OCI-LY1 (cell line): ENCODE results near the gene ZNF451.

ENCODE experiments used
- EZH2 ChIP-seq: fragments of 200-600 bp; sonication (generic), shearing (Covaris generic); IDR thresholded peaks from 2 replicates; pipeline ENCODE4 v1.8.0; 2017; ENCODE audit warnings: borderline replicate concordance, mixed run types, mild to moderate bottlenecking, antibody characterized with exemption, low read length, moderate library complexity, mixed read lengths
- TF ChIP-seq, protein P1 (sequence below): fragments of 200-600 bp; sonication (generic), shearing (Covaris generic); IDR thresholded peaks from 2 replicates; pipeline ENCODE4 v1.5.1; 2017; ENCODE audit warnings: mild to moderate bottlenecking, antibody characterized with exemption, low read length, moderate library complexity, mixed read lengths

DNA sequence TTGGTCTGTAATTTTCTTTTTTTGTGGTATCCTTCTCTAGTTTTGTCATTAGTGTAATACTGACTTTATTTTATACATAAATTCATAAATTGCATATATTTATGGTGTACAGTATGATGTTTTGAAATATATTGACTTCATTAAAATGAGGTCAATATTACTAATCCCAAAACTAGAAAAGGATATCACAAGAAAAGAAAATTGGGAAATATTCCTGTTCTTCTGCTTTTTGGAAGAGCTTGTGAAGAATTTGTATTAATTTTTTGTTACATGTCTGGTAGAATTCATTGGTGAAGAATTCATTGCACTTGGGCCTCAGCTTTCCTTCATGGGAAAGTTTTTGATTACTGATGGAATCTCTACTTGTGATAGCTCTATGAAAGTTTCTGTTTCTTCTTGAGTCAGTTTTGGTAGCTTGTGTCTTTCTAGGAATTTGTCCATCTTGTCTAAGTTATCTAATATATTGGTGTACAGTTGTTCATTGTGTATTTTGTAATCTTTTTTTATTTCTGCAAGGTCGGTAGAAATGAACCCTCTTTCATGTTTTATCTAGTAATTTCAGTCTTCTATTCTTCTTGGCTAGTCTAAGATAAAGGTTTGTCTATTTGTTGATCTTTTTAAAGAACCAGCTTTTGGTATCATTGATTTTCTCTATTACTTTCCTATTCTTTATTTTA lies 11.3 kb upstream of the ZNF451 start:
- TF ChIP-seq, protein P1, sequence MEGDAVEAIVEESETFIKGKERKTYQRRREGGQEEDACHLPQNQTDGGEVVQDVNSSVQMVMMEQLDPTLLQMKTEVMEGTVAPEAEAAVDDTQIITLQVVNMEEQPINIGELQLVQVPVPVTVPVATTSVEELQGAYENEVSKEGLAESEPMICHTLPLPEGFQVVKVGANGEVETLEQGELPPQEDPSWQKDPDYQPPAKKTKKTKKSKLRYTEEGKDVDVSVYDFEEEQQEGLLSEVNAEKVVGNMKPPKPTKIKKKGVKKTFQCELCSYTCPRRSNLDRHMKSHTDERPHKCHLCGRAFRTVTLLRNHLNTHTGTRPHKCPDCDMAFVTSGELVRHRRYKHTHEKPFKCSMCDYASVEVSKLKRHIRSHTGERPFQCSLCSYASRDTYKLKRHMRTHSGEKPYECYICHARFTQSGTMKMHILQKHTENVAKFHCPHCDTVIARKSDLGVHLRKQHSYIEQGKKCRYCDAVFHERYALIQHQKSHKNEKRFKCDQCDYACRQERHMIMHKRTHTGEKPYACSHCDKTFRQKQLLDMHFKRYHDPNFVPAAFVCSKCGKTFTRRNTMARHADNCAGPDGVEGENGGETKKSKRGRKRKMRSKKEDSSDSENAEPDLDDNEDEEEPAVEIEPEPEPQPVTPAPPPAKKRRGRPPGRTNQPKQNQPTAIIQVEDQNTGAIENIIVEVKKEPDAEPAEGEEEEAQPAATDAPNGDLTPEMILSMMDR: no peak
- no peak for TF ChIP-seq EZH2
